ENCODE results near the gene SFXN5. TPM values are rescaled to one million over a fixed set of nuclear protein-coding genes. Genes with fewer than 3 reads are reported as not detected.

SFXN5 gene
- total and polyA plus RNA-seq, 2 of the 4 experiments (the other 2 are of a cell fraction): 8.6 to 17.0 TPM

GRCh38 chr2:73050121-73050545 is 21.4 kb downstream of the SFXN5 start:
- no peak for ATAC-seq (ENCODE audit: low read depth)
- WGBS, 2 experiments (ENCODE audit: extremely low coverage in 2 of 2, insufficient read length in 1 of 2): no CpG with 5 or more reads among the region's 6 CpGs
- Histone ChIP-seq H3K9me1 (ENCODE audit: insufficient read depth, low read length) (peaks cover 7% of the 10 kb centered on the region; the same call in 1 of the 2 replicates), H4K5ac (ENCODE audit: low read depth, low read length) (no peak overlapping the region), H4K91ac (ENCODE audit: insufficient read depth, low read depth, low read length) (no peak overlapping the region), H2AFZ (replicated peaks; ENCODE audit: low read length, poor library complexity) (peak overlapping the region; percentile 8), H4K8ac (ENCODE audit: low read depth in 2 of 2, low read length in 2 of 2) (no peak overlapping the region), H3K4me3 (ENCODE audit: insufficient read depth, low read depth, low read length) (no peak overlapping the region), H3K9ac (ENCODE audit: low read depth, low read length) (no peak overlapping the region), H3K4me2 (ENCODE audit: low read depth, low read length) (no peak overlapping the region), H3K18ac (ENCODE audit: low read depth, low read length) (no peak overlapping the region), H3K36me3 (ENCODE audit: control insufficient read depth, insufficient read depth, low read length) (no peaks in the 10 kb centered on the region), H2BK20ac (ENCODE audit: low read depth, low read length) (no peak overlapping the region), H3K27ac (ENCODE audit: insufficient read depth, low read length) (no peak overlapping the region), H3K23ac (ENCODE audit: low read depth, low read length) (no peak overlapping the region), H4K20me1 (ENCODE audit: insufficient read depth, low read length) (no peaks in the 10 kb centered on the region; the same call in 1 of the 2 replicates), H3K79me1 (ENCODE audit: low read depth in 1 of 2, low read length in 2 of 2) (peaks cover 0 to 7% of the 10 kb centered on the region in 2 experiments; a peak in 3 of 4 replicates), H3K56ac (ENCODE audit: extremely low read depth, insufficient read depth, low read length) (no peak overlapping the region), H2BK120ac (ENCODE audit: low read depth, low read length) (no peak overlapping the region), H2AK9ac (replicated peaks; ENCODE audit: low read depth, low read length, poor library complexity) (peak overlapping the region; percentile 12), H3K4ac (ENCODE audit: low read depth, low read length) (no peak overlapping the region), H3K27me3 (ENCODE audit: control insufficient read depth, insufficient read depth, low read length) (no peaks in the 10 kb centered on the region), H3K4me1 (ENCODE audit: control insufficient read depth, insufficient read depth, low read length) (peaks cover 2% of the 10 kb centered on the region), H2BK15ac (ENCODE audit: low read depth, low read length) (no peak overlapping the region), H3K9me3 (ENCODE audit: control insufficient read depth, insufficient read depth, low read length) (no peaks in the 10 kb centered on the region), H2AK5ac (ENCODE audit: low read depth, low read length) (no peak overlapping the region), H3K14ac (replicated peaks; ENCODE audit: low read depth, low read length) (no peak overlapping the region), H2BK5ac (ENCODE audit: low read depth, low read length, poor library complexity, severe bottlenecking) (no peak overlapping the region)
- TF ChIP-seq, protein P1, sequence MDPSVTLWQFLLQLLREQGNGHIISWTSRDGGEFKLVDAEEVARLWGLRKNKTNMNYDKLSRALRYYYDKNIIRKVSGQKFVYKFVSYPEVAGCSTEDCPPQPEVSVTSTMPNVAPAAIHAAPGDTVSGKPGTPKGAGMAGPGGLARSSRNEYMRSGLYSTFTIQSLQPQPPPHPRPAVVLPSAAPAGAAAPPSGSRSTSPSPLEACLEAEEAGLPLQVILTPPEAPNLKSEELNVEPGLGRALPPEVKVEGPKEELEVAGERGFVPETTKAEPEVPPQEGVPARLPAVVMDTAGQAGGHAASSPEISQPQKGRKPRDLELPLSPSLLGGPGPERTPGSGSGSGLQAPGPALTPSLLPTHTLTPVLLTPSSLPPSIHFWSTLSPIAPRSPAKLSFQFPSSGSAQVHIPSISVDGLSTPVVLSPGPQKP (IDR thresholded peaks at IDR 0.05; ENCODE audit: borderline replicate concordance, low read depth, low read length): no peak
- no peak for TF ChIP-seq MAZ (IDR thresholded peaks at IDR 0.05; ENCODE audit: borderline replicate concordance, low read depth, low read length)
- no peak for TF ChIP-seq RCOR1 (IDR thresholded peaks at IDR 0.05; ENCODE audit: insufficient replicate concordance, low read length)
- TF ChIP-seq FOS (IDR thresholded peaks at IDR 0.05; ENCODE audit: low read depth, low read length): no peak
- no peak for TF ChIP-seq MAFK (IDR thresholded peaks at IDR 0.05; ENCODE audit: low read depth, low read length)
- no peak for TF ChIP-seq CEBPB (IDR thresholded peaks at IDR 0.05; ENCODE audit: low read depth, low read length)
- no peak for TF ChIP-seq POLR2A (IDR thresholded peaks at IDR 0.05; ENCODE audit: low read depth, low read length)
- TF ChIP-seq NFE2L2 (IDR thresholded peaks at IDR 0.05; ENCODE audit: low read depth, low read length): no peak
- TF ChIP-seq RAD21 (IDR thresholded peaks at IDR 0.05; ENCODE audit: low read length): no peak
- TF ChIP-seq BHLHE40 (IDR thresholded peaks at IDR 0.05; ENCODE audit: low read depth, low read length): no peak
- TF ChIP-seq MXI1 (IDR thresholded peaks at IDR 0.05; ENCODE audit: borderline replicate concordance, low read depth, low read length): no peak
- TF ChIP-seq CTCF (conservative IDR thresholded peaks at IDR 0.05; ENCODE audit: low read depth, low read length): no peak
- TF ChIP-seq RFX5 (IDR thresholded peaks at IDR 0.05; ENCODE audit: low read depth, low read length): no peak
- TF ChIP-seq CHD1 (IDR thresholded peaks at IDR 0.05; ENCODE audit: low read depth, low read length): no peak
- TF ChIP-seq SMC3 (IDR thresholded peaks at IDR 0.05; ENCODE audit: low read depth, low read length): no peak
- TF ChIP-seq, protein P2, sequence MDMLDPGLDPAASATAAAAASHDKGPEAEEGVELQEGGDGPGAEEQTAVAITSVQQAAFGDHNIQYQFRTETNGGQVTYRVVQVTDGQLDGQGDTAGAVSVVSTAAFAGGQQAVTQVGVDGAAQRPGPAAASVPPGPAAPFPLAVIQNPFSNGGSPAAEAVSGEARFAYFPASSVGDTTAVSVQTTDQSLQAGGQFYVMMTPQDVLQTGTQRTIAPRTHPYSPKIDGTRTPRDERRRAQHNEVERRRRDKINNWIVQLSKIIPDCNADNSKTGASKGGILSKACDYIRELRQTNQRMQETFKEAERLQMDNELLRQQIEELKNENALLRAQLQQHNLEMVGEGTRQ (IDR thresholded peaks at IDR 0.05; ENCODE audit: low read depth, low read length): no peak
- in situ Hi-C loops (cut with MboI; ENCODE audit: low sequenced_read_pairs) (no loop called here), intact Hi-C loops (cut with micrococcal nuclease) (no loop called here), dilution Hi-C loops (cut with HindIII; ENCODE audit: low sequenced_read_pairs, unreplicated experiment) (no loop called here)
- no TSS peak for BruUV-seq (replicated peaks)
- POLR2A ChIA-PET (ENCODE audit: unreplicated experiment): no interaction called here
- DNase-seq: no peak
- CTCF ChIA-PET: no interaction called here

Measured in IMR-90 (cell line).